ENCODE measurements around the gene AP3S2.
"Not testable (repeated sequence)": the region's sequence is repeated elsewhere in the genome, so short reads cannot be mapped to it uniquely, and the experiment has no call there.

Gene AP3S2

DNA sequence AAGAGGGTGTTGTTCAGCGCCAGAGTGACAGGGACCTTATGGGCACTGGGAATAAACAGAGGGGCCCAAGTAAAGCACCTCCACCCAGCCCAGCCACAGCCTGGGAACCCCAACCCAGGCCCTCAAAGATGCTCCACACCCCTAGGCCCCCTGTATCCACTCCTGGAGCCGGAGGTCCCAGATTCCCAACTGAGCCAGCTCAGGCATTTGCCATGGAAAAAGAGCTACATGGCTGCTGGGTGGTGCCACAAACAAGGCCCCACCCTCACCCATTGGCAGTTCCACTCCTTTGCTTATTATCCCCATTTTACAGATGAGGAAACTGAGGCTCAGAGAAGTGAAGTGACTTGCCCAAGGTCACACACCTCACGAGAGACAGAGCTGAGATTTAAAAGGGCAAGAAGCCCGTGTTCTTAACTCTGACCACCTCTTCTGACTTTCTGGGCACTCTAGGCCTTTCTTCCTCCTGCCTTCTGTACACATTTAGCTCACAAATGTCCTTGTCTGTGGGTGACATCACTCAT lies 96.1 kb downstream of the AP3S2 start:
- DNase-seq = no peak

DNA sequence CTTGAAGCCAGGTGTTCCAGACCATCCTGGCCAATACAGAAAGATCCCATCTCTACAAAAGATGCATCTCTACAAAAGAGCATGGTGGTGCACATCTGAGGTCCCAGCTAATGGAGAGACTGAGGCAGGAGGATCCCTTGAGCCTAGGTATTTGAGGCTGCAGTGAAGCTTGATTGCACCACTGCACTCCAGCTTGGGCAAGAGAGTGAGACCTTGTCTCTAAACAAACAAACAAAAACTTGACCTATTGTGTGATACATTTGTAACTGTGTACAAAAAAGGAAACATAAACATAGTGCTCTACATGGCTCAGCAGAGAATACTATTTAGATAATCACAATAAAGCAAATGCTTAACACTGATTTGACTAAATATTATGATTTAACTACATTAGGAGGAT lies 97.8 kb downstream of the AP3S2 start:
- DNase-seq = no peak

DNA sequence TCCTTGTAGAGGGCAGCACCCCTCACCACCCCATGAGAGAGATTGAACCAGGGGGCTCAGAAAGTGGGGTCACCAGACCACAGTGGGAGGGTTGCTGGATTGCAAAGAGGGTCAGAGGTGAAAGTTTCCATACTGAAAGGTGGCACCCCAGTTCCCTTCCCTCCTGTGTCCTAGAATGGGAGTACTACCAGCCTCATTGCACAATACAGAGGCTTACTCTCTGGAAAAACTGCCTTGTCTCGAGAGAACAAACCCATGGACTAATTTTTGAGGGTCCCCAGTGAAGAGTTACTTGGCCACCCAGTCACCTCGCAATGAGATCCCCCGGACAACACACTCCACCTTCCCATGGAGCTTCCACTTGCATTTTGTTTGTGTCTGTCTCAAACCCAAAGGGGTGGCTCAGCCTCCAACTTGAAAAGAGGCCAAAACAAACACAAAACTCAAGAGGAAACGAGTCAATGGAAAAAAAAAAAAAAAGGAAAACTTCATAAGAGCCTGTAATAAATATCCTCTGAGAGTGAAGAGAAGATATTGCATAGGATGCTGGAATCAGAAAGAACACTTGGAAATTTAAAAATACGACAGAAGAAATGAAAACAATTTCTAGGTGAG lies 99.1 kb downstream of the AP3S2 start:
- no peak for DNase-seq

DNA sequence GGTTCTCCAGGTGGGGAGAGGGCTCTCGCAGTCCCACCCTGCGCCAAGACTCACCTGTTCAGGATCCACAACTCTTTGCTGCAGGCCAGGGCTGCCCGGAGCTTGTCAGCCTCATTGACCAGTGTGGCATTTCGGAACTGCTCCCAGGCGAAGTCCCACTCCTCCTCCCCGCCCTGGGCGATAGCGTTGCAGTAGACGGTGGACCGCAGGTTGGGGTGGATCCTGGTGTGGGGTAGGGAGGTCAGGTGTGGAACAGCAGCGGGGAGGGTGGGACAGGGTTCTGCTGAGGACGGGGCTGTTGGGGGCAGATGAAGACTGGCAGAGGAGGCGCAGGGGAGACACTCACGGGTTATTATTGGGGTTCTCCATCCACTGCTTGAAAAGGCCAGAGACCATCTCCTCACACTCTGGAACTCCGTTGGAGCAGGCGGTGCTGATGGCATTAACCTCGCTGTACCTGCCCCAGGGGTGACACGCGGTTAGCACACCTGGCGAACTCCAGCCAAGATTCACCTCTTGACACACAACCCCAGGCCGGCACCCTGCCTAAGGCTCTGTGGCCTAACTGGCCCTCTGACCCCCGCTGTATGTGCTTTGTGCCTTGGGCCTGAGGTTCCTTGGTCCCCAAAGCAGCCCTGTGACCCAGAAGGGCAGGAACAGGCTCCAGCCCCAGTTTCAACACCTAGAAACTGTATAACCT lies 101.5 kb downstream of the AP3S2 start:
- no peak for DNase-seq

DNA sequence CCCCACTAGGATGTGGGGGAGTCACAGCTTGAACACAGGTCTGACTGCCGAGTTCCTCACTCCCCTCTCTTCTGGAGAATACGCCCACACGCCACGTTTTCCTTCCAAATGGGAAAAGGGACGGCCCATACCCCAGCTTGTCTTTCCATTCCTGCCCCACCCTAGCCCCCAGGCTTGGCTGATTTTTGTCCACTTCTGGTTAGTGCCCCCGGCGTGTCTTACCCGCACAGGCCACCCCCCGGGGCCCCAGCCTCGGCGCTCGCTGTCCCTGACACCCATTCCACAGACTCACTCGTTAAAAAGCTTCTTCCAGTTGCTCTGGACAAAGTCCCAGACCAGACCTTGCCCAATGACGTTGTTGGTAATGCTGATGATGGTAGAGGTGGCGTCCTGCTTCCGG lies 103.1 kb downstream of the AP3S2 start:
- no peak for DNase-seq

DNA sequence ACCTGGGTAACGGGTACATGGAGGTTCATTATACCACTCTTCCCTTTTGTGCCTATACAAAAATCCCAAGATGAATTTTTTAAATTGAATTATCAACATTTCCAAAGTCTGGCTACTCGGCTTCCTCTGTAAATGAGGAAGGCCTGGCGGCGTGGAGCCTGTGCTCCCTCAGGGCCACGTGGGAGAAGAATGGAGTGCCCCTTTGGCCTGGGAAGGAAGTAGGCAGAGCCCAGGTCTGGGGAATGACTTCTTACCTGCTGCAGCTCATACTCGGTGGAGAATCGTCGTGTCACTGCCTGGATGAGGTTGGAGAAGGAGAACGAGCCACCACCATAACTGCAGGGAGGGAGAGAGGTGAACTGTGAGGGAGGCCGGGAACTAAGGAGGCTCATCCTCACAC lies 103.6 kb downstream of the AP3S2 start:
- DNase-seq = no peak

DNA sequence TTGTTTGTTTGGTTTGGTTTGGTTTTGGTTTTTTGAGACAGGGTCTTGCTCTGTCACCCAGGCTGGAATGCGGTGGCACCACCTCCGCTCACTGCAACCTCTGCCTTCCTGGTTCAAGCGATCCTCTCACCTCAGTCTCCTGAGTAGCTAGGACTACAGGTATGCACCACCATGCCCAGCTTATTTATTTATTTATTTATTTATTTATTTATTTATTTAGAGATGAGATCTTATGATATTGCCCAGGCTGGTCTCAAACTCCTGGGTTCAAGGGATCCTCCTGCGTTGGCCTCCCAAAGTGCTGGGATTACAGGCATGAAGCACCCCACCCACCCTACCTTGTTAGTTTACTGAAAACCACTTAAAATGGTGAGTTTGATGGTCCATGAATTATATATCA lies 105.2 kb downstream of the AP3S2 start:
- DNase-seq = not testable (repeated sequence)

DNA sequence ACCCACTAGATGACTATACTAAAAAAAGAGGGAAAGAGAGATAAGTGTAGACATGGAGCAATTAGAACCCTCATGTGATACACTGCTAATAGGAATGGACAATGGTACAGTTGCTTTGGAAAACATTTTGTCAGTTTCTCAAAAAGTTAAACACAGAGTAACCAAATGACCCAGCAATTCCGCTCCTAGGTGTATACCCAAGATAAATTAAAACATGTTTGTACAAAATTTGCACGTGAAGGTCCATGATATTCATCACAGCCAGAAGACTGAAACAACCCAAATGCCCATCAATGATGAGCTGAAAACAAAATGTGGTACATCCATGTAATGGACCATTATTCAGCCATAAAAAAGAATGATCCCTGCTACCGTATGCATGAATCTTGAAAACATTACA lies 105.8 kb downstream of the AP3S2 start:
- DNase-seq = no peak

DNA sequence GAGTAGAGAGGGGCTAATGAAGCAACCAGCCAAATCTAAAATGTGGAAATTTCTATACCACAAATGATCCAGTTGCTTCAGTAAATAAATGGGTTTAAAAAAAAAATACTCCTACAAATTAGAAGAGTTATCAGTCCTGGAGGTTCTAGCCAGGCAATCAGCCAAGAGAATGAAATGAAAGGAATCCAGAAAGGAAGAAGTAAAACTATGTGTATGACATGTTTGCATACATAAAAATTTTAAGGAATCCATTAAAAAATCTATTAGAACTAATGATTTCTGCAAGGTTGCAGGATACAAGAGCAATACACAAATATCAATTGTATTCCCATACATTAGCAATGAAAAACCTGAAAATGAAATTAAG lies 108.0 kb downstream of the AP3S2 start:
- no peak for DNase-seq

DNA sequence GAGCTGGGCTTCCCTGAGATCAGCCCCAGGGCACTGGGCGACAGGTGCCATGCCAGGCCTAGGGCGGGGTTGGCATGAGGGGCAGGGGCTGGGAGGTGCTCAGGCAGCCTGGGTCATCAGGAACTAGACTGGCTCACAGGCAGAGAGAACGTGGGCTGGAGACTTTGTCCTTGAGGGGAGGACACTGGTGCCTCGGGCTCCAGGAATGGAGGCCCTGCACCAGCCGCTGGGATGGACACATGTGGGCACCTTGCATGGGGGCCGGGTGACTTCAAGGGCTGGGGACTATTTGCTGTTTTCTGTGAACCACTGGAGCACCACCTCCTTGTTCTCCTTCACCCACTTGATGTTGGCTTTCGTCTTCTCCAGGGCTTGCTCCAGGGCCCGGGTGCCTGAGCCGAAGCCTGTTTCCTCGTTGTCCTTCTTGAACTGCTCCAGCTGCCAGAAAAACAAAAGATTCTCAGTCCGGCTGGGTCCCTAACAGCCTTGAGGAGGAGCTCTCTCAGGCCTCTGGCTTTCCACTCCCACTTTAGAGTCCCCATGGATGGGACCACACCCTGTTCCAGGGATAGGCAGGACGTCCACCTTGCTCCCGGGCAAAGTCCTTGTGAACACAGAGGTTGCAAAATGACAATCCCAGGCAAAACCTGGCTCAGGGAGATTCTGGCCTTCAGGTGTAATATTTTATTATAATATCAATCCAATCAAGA lies 108.6 kb downstream of the AP3S2 start:
- no peak for DNase-seq

DNA sequence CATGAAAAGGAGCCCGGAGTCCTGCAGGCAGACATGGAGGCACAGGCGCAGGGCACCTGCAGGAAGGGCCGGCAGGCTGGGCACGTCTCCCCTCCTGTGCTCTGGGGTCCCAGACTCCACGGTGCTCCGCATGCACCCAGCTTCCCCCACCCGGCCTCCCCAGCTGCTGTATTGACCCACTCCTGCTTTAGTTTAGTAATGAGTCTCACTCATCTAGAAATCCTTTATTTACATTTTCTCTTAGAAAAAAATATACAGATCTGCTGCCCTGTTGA lies 109.2 kb downstream of the AP3S2 start:
- no peak for DNase-seq

DNA sequence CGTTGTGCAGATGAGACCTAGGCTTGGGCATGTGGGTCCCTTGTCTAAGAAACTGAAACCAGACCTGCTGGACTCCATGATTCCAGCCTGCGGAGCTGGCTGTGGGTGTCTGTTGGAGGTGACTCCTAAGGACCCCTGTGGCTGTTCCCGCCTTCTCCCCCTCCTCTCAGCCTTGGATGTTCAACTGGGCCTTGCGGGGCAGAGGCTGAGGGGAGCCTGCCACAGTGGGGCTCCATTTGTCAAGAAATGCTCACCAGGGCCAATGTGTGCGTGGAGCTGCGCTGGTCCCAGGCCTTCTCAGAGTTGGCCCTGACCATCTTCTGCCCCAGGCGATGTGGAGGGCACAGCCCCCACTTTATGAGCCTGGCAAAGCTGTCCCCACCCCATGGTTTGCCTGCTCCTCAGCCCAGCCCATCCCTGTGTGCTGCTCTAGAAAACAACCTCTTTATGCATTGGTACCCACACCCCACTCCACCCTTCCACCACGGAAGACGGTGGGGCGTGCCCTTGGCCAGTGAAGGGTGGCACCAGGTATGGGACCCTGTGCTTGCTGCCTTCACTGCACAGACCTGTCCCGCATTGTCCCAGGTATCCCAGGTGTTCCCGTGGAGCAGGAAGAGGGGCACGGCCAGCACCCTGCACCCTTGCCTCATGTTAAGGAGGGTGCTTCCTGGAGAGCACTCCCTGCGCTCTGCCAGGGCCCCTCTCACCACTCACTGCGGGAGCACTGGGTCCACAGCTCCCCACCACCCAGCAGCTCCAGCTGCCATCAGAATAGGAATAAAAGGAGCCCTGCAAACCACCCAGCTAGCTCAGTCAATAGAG lies 109.7 kb downstream of the AP3S2 start:
- DNase-seq = no peak

DNA sequence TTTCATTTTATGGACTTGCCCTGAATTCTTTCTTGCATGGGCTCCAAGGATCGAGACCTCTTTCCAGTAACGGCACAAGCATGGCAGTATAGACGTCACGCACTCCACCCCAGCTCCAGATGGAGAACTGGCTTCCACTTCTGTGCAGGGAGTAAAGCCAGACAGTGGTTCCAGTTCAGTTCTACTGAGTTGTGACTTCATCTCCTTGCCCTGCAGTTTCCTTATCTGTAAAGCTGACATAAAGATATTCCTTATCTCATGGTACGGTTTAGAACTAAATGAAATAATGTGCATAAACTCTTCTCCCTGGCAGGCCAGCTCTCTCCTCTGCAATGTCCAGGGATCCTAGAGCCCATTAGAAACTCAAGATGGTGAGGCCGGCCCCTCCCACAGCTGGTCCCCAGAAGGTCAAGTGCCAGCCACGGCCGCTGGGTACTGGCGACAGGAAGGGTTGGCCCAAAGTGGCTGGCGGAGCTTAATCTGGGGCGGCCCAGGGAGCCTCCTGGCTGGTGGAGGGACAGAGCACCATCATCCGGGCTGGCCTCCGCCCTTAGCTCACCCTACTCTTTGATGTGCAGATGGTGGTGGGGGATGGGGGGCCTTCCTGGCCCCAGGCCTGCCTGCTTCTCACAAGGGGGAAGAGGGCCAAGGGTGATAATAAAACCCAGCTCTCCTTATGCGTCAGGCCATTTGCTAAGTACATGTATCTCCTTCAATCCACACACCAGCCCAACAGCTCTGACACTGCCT lies 110.5 kb downstream of the AP3S2 start:
- no peak for DNase-seq

DNA sequence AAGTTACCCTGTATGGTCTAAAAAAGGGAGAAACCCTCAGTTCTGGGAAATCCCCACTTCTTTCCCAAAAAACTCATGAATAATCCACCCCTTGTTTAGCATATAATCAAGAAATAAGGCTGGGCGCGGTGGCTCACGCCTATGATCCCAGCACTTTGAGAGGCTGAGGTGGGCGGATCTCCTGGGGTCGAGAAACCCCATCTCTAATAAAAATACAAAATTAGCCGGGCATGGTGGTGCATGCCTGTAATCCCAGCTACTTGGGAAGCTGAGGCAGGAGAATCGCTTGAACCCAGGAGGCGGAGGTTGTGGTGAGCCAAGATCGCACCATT lies 111.2 kb downstream of the AP3S2 start:
- DNase-seq = not testable (repeated sequence)

DNA sequence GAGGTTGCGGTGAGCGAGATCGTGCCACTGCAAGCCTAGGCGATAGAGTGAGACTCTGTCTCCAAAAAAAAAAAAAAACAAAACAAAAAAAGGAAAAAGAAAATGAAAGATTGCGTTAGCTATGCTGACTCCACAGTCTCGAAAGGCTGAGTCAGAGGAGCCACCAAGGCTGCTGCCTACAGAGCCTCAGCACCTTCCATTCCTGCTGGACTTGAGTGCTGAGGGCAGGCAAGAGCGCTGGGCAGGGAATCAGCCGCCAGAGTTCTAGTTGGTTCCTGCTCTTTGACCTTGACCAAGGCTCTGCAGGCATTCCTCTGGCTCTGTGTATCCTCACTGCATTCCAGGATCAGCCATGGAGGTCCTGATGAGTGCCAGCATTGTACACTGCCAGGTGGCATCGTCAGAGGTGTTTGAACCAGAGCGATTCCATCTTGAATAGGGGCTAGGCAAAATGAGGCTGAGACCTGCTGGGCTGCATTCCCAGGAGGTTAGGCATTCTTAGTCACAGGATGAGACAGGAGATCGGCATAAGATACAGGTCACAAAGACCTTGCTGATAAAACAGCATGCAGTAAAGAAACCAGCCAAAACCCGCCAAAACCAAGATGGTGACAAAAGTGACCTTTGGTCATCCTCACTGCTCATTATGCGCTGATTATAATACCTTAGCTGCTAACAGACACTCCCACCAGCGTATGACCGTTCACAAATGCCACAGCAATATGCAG lies 111.7 kb downstream of the AP3S2 start:
- DNase-seq = no peak

DNA sequence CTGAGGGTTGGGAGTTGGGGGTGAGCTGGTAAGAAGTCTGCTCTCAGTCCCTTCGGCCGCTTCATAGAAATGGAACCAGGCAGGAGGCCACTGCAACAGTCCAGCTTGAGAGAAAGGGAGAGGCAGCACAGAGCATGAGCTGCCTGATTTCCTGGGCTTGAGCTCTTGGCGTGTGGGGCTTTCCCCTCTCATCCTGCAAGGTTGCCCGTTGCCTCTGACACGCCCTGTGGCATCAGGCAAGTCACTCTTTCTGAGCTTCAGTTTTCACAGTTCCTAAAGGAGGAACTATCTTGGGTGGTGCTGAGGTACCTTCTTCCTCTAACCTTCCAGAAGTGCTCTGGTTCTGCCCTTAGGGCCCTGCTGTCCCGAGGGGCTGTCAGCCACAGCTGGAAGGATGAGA lies 112.7 kb downstream of the AP3S2 start:
- no peak for DNase-seq

DNA sequence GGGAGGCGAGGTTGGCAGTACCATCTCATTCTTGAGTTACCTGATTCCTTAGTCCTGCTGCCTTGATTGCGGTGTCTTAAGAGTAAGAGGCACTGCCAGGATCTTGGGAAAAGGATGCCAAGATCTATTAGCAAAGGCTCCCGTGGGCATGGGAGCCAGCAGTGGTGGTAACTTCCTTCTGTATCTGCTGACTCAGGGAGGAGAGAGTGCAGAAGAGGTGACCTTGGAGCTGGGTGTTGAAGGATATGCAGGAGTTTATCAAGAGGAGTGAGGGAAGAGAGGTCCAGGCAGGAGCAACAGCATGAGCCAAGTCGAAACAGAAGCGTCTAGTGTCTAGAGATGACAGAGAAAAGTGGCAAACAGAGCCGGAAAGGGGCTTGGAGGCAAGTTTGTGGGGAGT lies 113.2 kb downstream of the AP3S2 start:
- no peak for DNase-seq

Data from activated CD8-positive, alpha-beta memory T cell treated with anti-CD3 and anti-CD28 coated beads for 24 hours (primary cell).